GM18499 (cell line): ENCODE results near the gene CLDND1.
"Not testable (repeated sequence)": the region's sequence is repeated elsewhere in the genome, so short reads cannot be mapped to it uniquely, and the experiment has no call there.

ENCODE experiments used
- ATAC-seq: cut with Tn5 transposase; IDR thresholded peaks from one replicate; pipeline ENCODE4 v1.9.1; 2021; ENCODE audit warnings: moderate number of reproducible peaks; ENCODE audit not compliant: insufficient read depth, unreplicated experiment

Gene CLDND1

DNA sequence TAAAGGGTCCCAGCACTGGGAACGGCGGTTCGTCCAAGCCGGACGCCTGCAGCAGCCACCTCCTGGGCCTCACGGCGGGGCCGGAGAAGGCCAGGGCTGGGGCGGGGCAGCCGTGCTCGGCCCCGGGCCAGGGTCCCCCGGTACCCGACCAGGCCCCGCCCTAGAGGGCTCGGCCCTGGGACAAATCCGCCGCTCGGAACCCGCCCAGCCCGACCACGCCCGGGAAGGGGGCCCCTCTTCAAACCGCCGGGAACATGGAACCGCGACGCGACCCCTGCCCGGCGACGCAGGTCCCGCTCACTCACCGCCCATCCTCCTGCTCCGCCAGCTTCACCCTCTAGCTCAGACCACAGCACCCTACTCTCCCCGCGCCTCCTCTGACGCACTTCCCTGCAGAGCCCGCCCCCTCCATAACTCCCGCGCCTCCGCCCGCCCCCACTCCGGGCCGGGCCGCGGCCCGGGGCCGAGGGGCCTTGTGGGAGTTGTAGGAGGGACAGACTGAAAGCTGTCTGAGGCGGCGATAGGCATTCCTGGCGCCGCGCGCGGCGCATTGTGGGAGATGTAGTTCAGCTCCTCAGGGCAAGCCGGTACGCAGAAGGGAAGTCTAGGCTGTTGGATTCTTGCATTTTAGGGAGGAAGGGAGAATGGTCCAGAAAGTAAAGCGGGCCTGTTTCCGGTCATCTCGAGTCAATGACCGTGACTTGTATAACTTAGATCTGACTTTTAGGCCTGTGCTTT lies at the start of gene CLDND1:
CLDND1 (minus strand) TSS at position 359 of the 738 bp plus-strand sequence. CDS start 1,478 bp downstream, outside the sequence.
- ATAC-seq, result peak; percentile 76

- ATAC-seq, result no peak
Observed at GRCh38 chr3:98568402-98568801, 45.7 kb upstream of the CLDND1 start.

- no peak for ATAC-seq
Observed at GRCh38 chr3:98567666-98568270, 45.1 kb upstream of the CLDND1 start.

DNA sequence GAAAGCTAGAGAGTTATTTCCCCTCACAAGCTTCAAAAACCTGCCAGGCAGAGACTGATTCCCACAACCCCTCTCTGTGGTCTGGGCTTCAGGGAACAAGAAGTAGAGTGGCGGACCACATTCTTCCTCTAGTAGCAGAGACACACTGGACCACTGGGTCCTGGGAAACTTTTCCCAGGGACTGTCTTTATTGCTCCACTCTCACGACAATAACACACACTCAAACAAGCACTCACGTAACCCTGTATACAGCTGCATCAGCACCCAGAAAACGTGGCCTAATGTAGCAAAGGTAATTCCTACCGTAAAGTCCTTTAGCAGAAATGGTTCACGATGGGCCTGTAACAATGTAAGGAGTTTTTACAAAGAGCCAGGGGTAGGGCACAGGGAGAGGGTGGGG lies 43.1 kb upstream of the CLDND1 start:
- ATAC-seq, result no peak

DNA sequence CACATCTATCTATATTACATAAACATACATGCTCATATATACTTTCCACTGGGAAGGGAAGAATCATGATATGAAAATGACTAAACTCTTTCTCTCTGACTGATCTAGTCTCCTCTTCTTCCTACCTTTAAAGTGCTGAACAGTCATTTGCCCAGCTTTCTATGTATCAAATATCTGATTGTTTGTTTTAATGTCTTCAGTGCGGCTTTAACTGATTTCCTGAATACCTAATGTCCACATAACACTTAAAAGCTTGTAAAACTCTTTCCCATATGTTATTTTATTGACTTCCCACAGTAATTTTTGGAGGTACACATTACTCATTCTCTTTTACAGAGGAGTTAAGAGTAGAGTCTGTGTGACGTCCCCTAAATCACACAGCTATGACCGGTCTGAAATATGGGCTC lies 42.5 kb upstream of the CLDND1 start:
- ATAC-seq, result no peak

DNA sequence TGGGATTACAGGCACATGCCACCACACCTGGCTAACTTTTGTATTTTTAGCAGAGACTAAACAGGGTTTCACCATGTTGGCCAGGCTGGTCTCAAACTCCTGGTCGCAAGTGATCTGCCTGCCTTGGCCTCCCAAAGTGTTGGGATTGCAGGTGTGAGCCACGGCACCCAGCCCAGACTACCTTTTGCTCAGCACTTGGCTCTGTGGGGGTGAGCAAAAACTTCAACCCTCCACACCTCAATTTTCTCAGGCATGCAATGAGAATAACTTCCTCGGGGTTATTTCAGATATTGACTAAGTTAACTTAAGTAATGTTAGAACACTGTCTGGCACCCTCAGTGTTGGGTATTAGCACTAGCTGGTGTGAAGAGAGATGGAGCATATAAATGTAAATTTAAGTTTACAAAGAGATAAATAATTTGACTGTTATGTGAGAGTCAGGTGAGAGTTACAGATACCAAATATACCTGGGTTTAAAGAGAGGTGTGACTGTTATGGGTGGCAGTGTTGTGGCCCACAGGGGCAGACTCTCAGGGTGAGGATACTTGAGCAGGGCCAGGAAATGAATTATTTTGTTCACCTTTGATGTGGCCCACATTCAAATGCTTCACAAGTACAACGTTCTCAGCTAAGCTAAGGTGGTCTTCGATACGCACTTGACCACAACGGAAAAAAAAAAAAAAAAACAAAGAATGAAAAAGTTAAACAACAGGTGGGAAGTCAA lies 41.7 kb upstream of the CLDND1 start:
- ATAC-seq, result no peak

DNA sequence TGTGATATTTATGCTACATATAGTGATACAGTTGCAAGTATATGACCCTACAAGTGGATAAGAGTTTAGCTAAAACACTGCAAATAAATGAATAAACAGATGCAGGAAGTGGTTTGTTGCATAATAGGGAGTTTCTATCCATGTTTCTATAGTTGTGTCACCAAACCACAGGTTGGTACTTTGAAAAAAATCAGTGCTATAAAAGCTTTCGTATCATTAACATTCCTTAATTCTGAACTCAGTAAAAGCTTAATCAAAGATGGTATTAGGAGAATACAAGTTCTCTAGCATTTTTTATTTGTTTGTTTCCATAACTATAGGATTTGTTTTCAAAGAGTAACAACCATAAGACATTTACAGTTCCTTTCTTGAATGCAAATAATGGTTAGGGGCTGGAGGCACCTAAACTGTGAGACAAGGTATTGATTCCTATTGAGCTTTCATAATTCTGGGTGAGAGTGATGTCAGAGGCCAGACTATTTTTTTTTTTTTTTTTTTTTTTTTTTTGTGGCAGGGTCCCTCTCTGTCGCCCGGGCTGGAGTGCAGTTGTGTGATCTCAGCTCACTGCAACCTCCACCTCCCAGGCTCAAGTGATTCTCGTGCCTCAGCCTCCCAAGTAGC lies 41.1 kb upstream of the CLDND1 start:
- peak; percentile 51 for ATAC-seq

DNA sequence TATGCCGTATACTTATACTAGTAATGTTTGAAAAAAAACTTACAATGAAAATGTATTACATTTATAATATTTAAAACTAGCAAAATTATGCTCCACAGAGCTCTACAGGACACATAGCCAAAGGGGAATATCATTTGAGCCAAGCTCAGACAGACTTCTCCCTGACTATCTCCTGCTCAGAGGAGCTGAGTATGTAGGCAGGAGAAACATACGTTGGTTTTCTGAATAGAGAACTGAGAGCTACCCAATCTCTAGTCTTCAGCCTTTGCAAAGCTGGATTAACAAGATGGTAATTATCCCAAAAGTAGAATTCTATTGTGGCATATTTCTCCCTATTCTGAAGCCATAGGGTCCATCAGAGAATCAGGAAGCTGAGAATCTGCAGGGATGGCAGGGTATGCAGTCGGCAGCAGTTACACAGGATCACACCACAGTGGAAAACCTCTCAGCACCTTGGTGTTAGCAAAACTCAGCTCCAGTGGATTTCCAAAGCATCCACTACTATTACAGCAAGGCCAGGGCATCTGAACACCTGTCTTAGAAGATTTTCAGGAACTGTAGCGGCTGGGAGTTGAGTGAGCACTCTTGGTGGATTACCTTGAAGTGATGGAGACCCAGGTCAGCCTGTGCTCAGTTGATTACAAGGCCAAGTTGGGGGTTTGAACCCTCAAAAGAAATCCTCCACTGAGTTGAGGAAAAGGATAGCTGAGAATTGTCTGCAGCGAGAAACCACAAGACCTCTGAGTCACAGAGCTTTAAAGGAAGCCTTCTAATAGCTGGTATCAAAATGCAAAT lies 39.2 kb upstream of the CLDND1 start:
- no peak for ATAC-seq

GRCh38 chr3:98560911-98561310 lies 38.2 kb upstream of the CLDND1 start:
- no peak for ATAC-seq

GRCh38 chr3:98559769-98560168 lies 37.1 kb upstream of the CLDND1 start:
- not testable (repeated sequence) for ATAC-seq

- no peak for ATAC-seq
Observed at GRCh38 chr3:98558100-98558827, 35.6 kb upstream of the CLDND1 start.

DNA sequence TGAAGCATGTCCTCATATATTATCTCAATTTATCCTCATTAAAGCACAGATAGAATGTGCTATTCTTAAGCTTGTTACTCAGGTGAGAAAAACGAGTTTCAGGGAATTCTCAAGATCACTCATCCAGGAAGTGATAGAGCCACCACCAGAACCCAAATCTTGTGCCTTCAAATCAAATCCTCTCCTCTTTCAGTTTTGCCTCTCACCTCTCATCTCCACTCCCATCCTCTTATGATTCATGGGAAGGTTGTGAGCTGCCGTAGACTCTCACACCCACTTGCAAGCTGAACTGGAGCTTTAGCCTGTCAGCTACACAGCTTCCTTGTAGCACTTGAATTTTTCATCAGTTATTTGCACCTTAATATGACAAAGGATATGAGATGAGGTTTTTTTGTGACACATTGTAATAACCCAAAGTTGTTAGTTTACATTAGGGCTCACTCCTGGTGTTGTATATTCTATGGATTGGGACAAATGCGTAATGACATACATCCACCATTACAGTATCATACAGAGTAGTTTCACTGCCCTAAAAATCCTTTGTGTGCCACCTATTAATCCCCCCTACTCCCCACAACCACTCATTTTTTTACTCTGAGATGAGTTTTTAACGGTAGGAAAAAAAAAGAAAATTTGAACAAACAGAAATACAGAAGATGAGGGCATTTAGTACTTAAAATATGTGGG lies 34.8 kb upstream of the CLDND1 start:
- ATAC-seq, result no peak

DNA sequence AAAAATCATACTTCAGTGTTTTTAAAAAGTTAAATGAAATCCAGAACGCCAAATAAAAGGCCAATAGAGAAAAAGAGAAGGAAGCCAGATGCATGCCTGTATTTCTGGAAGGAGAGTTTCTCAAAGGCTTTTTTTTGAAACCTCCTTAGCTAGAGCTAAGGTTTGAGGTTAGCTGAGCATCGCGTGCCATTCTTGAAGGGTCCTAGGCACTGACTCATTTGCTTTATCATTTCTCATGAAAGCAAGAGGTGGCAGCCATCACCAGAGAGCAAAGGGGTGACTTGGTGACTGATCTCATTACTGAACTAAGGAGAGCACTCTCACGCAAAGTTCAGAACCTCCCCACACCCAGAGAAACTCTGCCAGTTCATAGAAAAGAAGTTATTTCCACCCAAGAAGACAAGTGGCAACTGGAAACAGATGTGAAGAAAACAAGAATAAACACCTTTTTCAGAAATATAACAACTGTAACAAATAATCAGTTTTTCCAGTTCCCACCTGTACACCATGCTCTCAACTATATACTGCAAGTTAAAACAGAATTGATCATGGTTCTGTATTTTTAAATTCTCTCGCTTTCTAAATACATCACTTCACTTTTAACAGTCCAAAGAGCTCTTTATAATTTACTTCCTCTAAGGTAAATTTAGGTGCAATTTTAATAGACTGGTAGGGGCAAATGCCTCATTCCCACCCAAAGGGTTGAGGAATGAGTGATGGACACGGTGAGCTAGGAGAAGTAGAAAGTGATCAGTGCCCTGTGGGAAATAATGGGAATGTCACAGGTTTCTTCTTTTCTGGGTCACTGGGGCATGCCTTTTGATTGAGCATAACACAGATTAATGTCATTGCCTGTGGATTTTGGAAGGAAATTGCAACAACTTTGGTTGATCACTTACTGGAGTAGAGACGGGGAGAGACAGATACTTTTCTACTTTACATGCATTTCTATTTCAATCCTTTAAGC lies 33.7 kb upstream of the CLDND1 start:
- peak; percentile 76 for ATAC-seq

DNA sequence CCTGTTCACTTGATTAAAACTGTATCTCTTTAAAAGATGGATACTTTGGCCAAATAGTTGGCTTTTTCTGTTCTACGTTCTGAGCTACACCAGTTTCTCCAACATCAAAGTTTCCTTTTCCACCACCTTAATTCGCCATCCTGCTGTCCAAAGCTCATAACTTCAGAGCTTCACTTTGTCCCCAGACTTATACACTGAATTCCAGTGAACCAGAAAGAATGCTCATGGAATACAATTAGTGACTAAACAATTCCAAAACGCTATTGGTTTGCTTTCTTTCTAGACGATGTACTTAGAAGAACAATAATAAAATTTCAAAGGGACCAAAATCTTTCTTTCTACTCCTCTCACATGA lies 32.3 kb upstream of the CLDND1 start:
- no peak for ATAC-seq

DNA sequence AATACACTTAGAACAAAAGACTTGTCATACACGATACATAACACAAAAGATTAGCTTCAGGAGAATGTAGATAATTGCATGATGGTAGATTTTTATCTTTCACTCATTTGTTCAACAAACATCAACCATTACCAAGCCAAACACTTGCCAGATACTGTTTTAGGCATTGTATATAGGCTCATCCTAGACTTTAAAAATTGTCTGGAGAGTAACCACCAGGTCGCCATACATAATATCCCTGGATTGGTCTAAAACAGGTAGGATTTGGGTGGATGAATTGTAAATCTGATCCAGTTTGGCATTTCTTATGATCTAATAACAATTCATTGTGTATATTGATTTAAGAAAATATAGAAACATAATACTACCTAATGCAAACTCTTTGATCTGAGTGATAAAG lies 31.9 kb upstream of the CLDND1 start:
- ATAC-seq, result no peak

DNA sequence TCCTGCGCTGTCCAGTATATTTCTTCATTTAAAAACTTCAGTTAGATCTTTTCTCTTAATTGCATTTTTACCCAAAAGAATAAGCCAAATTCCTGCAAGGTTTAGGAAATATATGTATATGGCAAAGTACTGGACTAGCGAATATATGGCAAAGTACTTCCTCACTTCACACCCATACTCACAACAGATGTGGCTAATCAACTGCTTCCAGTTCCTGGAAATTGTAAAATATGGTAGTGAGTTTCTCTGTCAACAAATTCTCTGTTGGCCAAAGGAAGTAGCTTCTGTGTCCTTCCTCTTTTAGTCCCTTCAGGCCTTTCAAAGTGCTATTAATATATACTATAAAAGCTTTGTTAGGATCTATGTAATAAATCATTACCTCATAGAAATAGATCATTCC lies 31.1 kb upstream of the CLDND1 start:
- ATAC-seq, result no peak

DNA sequence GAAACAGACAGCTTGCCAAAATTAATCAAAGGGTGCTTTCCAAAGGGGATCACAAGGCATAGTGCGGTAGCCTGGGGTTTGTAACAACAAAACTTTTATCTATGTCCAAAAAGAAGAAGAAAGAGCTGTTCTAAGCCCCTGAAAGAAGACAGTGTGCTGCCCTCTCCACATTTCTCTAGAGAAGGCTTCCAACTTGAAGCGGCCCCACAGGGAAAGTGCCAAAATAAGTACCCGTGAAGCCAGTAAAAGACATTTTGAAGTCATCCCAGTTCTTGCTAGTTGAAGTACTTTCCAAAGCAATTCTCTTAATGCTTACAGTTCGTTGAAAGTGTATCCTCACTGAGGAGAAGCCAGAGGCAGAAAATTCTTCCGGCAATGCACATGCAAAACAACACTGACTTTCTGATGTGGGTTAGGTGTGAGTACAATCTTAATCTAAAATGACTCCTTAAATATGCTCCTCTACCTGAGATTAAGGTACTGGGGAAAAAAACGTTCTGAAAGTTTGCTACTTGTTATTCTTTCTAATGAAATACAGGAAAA lies 30.4 kb upstream of the CLDND1 start:
- no peak for ATAC-seq
